ENCODE results near the gene PHLPP1.
"Not testable (repeated sequence)": the region's sequence is repeated elsewhere in the genome, so short reads cannot be mapped to it uniquely, and the experiment has no call there.

PHLPP1 gene

GRCh38 chr18:62899534-62899933 is 184.2 kb downstream of the PHLPP1 start:
- DNase-seq: no peak

GRCh38 chr18:62900132-62900883 is 185.0 kb downstream of the PHLPP1 start:
- no peak for DNase-seq

- DNase-seq: no peak
Measured at GRCh38 chr18:62902776-62903175, 187.4 kb downstream of the PHLPP1 start.

GRCh38 chr18:62904396-62905285 is 189.3 kb downstream of the PHLPP1 start:
- DNase-seq: no peak

GRCh38 chr18:62912885-62913284 is 197.5 kb downstream of the PHLPP1 start:
- no peak for DNase-seq

- DNase-seq: not testable (repeated sequence)
Measured at GRCh38 chr18:62913824-62914223, 198.5 kb downstream of the PHLPP1 start.

GRCh38 chr18:62914871-62915392 is 199.6 kb downstream of the PHLPP1 start:
- DNase-seq: no peak

- DNase-seq: no peak
Measured at GRCh38 chr18:62918361-62918760, 203.0 kb downstream of the PHLPP1 start.

- DNase-seq: no peak
Measured at GRCh38 chr18:62919109-62919838, 203.9 kb downstream of the PHLPP1 start.

- no peak for DNase-seq
Measured at GRCh38 chr18:62925031-62925688, 209.8 kb downstream of the PHLPP1 start.

- DNase-seq: no peak
Measured at GRCh38 chr18:62928326-62928725, 213.0 kb downstream of the PHLPP1 start.

GRCh38 chr18:62933261-62933887 is 218.0 kb downstream of the PHLPP1 start:
- DNase-seq: no peak

GRCh38 chr18:62935994-62936393 is 220.7 kb downstream of the PHLPP1 start:
- no peak for DNase-seq

GRCh38 chr18:62937065-62937464 is 221.7 kb downstream of the PHLPP1 start:
- DNase-seq: no peak

GRCh38 chr18:62938006-62938405 is 222.7 kb downstream of the PHLPP1 start:
- no peak for DNase-seq

- no peak for DNase-seq
Measured at GRCh38 chr18:62938487-62938886, 223.1 kb downstream of the PHLPP1 start.

- no peak for DNase-seq
Measured at GRCh38 chr18:62939433-62939832, 224.1 kb downstream of the PHLPP1 start.

- no peak for DNase-seq
Measured at GRCh38 chr18:62939926-62940325, 224.6 kb downstream of the PHLPP1 start.

GRCh38 chr18:62942578-62942977 is 227.2 kb downstream of the PHLPP1 start:
- no peak for DNase-seq

- DNase-seq: no peak
Measured at GRCh38 chr18:62944454-62944853, 229.1 kb downstream of the PHLPP1 start.

GRCh38 chr18:62948788-62949187 is 233.4 kb downstream of the PHLPP1 start:
- no peak for DNase-seq

- DNase-seq: no peak
Measured at GRCh38 chr18:62950246-62950645, 234.9 kb downstream of the PHLPP1 start.
